Transverse colon (tissue), 4 donors: ENCODE measurements around the gene SCTR.

Experiments
- EP300 ChIP-seq: sonication (generic); formaldehyde crosslinking; IDR thresholded peaks from one replicate; pipeline ENCODE4 v1.6.1; 2017; ENCODE audit warnings: antibody characterized with exemption, low read depth
- POLR2A ChIP-seq: fragments of 450-650 bp; IDR thresholded peaks from one replicate; pipeline ENCODE4 v1.6.1; 2016; ENCODE audit warnings: antibody characterized with exemption, mild to moderate bottlenecking, moderate library complexity
- POLR2AphosphoS5 ChIP-seq, 3 donors: sonication (generic); formaldehyde crosslinking; IDR thresholded peaks; one replicate each; pipeline ENCODE4 v1.6.1; 2016; ENCODE audit warnings: antibody characterized with exemption in 3 of 3
- TF ChIP-seq, protein P1 (sequence below), 5 experiments: fragments of 200-600 bp in 3 of 5; fragments of 450-650 bp in 2 of 5; sonication (generic) in 3 of 5; IDR thresholded peaks; 1 replicate in 2 of 5; 2 replicates in 3 of 5; pipeline ENCODE4 v1.5.1; 2016 to 2017; ENCODE audit warnings: antibody characterized with exemption in 5 of 5, inconsistent platforms in 3 of 5, mild to moderate bottlenecking in 2 of 5, moderate library complexity in 1 of 5

DNA sequence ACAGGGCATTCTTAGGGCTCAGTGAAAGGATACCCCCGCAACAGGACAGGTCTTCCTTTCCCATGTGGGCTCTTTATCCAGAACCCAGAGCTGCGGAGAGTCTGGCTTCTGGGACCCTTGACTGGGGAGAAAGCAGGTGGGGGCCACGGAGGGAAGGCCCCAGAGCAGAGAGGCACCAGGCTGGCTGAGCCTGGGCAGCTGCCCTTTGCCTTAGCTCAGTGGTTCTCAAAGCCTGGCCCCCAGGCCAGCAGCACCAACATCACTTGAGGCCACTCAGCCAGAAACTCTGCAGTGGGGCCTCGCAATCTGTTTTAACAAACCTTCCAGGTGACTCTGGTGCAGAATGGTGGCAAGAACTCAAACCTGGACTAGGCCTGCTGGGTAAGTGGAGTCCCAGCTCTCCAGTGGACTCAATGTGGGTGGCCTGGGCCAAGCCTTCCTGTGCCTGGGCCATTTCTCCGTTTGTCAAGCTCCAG is 94.2 kb downstream of the SCTR start:
- TF ChIP-seq, protein P1, sequence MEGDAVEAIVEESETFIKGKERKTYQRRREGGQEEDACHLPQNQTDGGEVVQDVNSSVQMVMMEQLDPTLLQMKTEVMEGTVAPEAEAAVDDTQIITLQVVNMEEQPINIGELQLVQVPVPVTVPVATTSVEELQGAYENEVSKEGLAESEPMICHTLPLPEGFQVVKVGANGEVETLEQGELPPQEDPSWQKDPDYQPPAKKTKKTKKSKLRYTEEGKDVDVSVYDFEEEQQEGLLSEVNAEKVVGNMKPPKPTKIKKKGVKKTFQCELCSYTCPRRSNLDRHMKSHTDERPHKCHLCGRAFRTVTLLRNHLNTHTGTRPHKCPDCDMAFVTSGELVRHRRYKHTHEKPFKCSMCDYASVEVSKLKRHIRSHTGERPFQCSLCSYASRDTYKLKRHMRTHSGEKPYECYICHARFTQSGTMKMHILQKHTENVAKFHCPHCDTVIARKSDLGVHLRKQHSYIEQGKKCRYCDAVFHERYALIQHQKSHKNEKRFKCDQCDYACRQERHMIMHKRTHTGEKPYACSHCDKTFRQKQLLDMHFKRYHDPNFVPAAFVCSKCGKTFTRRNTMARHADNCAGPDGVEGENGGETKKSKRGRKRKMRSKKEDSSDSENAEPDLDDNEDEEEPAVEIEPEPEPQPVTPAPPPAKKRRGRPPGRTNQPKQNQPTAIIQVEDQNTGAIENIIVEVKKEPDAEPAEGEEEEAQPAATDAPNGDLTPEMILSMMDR (IDR thresholded peaks at IDR 0.05) = no peak
- TF ChIP-seq POLR2AphosphoS5 (IDR thresholded peaks at IDR 0.05) = no peak
- TF ChIP-seq EP300 = no peak
- no peak for TF ChIP-seq POLR2A
